Measurements from ENCODE around the gene DPP9.

GRCh38 chr19:4652075-4652474 lies 71.6 kb downstream of the DPP9 start:
- no peak for TF ChIP-seq CTCF (IDR thresholded peaks at IDR 0.05)
- no peak for TF ChIP-seq MAFK (IDR thresholded peaks at IDR 0.05; ENCODE audit: partially characterized antibody)
- no peak for TF ChIP-seq POLR2A (IDR thresholded peaks at IDR 0.05; ENCODE audit: low read length)
- no peak for TF ChIP-seq MYC (IDR thresholded peaks at IDR 0.05; ENCODE audit: borderline replicate concordance, low read length)
- TF ChIP-seq EHMT2 (IDR thresholded peaks at IDR 0.05; ENCODE audit: low read depth): no peak
- TF ChIP-seq RCOR1 (IDR thresholded peaks at IDR 0.05; ENCODE audit: low read depth, low read length): no peak
- no peak for TF ChIP-seq NPAS2 (CRISPR knock-in tag; IDR thresholded peaks at IDR 0.05; ENCODE audit: borderline replicate concordance)
- no peak for TF ChIP-seq USF2 (IDR thresholded peaks at IDR 0.05)

Data from A549 (cell line).